ENCODE results near the gene PPM1N. TPM values are rescaled to one million over a fixed set of nuclear protein-coding genes. Genes with fewer than 3 reads are reported as not detected.

PPM1N gene
- polyA plus RNA-seq, 1 donor from 2014 or later: 4.0 TPM

- Mint-ChIP-seq H3K27ac (no peak overlapping the region), H3K9me3 (no peaks in the 10 kb centered on the region), H3K4me1 (peaks cover 7 to 10% (median 7%) of the 10 kb centered on the region in 3 donors), H3K27me3 (no peaks in the 10 kb centered on the region), H3K36me3 (no peaks in the 10 kb centered on the region), H3K4me3 (no peak overlapping the region)
Measured at GRCh38 chr19:45539459-45539858, 41.2 kb downstream of the PPM1N start.

GRCh38 chr19:45542234-45542668 is 44.0 kb downstream of the PPM1N start:
- Mint-ChIP-seq H3K36me3 (no peaks in the 10 kb centered on the region), H3K27ac (no peak overlapping the region), H3K4me1 (peaks cover 10 to 14% (median 11%) of the 10 kb centered on the region in 3 donors), H3K9me3 (no peaks in the 10 kb centered on the region), H3K4me3 (no peak overlapping the region), H3K27me3 (no peaks in the 10 kb centered on the region)

GRCh38 chr19:45547211-45547770 is 49.0 kb downstream of the PPM1N start:
- Mint-ChIP-seq H3K27me3 (no peaks in the 10 kb centered on the region), H3K27ac (peak overlapping the region in 2 of 3 donors; percentile 31 to 56), H3K4me1 (peaks cover 9 to 19% (median 14%) of the 10 kb centered on the region in 3 donors), H3K4me3 (no peak overlapping the region), H3K36me3 (no peaks in the 10 kb centered on the region), H3K9me3 (no peaks in the 10 kb centered on the region)

DNA sequence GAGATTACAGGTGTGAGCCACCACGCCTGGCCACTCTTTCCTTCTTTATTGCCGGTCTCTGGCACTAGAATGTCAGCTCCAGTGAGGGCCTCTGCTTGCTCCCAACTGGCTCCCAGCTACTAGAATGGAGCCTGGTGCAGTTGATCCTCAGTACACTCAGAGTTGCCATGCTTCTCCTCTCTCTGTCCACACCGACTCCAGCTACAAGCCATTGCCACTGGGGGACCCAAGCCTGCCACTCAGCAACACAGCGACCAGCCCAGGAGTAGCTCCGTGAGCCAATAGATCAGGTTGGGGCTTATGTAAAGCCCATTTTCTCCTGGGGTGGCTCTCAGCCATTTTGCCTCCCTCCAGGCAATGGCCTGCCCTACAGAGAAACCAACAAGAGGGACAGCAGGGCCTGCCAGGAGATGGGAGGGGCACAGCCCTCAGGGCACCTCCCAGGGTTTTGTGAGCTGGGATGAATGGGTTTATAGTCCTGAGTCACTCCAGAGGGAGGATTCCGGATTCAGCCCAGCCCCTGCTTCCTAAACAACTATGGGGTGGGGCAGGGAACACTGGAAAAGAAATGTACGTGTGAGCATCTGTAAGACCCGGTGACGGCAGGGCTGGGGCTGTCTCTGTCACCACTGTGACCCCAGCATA is 49.8 kb downstream of the PPM1N start:
- Mint-ChIP-seq H3K4me3 (peak overlapping the region in 2 of 4 donors; percentile 13 to 79), H3K27me3 (no peaks in the 10 kb centered on the region)

More for the DNA sequence above, 49.8 kb downstream of the PPM1N start:
- peaks cover 11 to 19% (median 14%) of the 10 kb centered on the region in 3 donors for H3K4me1 Mint-ChIP-seq
- no peaks in the 10 kb centered on the region for H3K36me3 Mint-ChIP-seq
- H3K27ac Mint-ChIP-seq: peak overlapping the region in 1 of 3 donors; percentile 63
- no peaks in the 10 kb centered on the region for H3K9me3 Mint-ChIP-seq

Other genes with a start within 250 kb of the PPM1N start
- 0.58 TPM for gene MARK4, start 247.2 kb upstream of the PPM1N start, polyA plus RNA-seq
- gene CKM, start 175.6 kb upstream of the PPM1N start, polyA plus RNA-seq: not detected
- gene KLC3, start 157.7 kb upstream of the PPM1N start, polyA plus RNA-seq: not detected
- gene ERCC2, start 127.9 kb upstream of the PPM1N start, polyA plus RNA-seq: 6.6 TPM
- 1.6 TPM for gene PPP1R13L, start 93.4 kb upstream of the PPM1N start, polyA plus RNA-seq
- 2.2 TPM for gene POLR1G, start 91.8 kb upstream of the PPM1N start, polyA plus RNA-seq
- gene ERCC1, start 74.5 kb upstream of the PPM1N start, polyA plus RNA-seq: 50.2 TPM
- 48.1 TPM for gene FOSB, start 30.4 kb upstream of the PPM1N start, polyA plus RNA-seq
- gene RTN2, start 1.4 kb upstream of the PPM1N start, polyA plus RNA-seq: 0.71 TPM
- 111 TPM for gene VASP, start 9.0 kb downstream of the PPM1N start, polyA plus RNA-seq
- gene OPA3, start 86.4 kb downstream of the PPM1N start, polyA plus RNA-seq: 19.9 TPM
- gene GPR4, start 103.8 kb downstream of the PPM1N start, polyA plus RNA-seq: not detected
- gene EML2, start 141.0 kb downstream of the PPM1N start, polyA plus RNA-seq: 18.5 TPM
- gene GIPR, start 169.8 kb downstream of the PPM1N start, polyA plus RNA-seq: not detected
- gene SNRPD2, start 193.5 kb downstream of the PPM1N start, polyA plus RNA-seq: 841 TPM
- gene QPCTL, start 194.2 kb downstream of the PPM1N start, polyA plus RNA-seq: 2.7 TPM
- 23.7 TPM for gene FBXO46, start 232.5 kb downstream of the PPM1N start, polyA plus RNA-seq
- not detected for gene MEIOSIN, start 235.0 kb downstream of the PPM1N start, polyA plus RNA-seq

Measured in IgD-negative memory B cell (primary cell).